MCF 10A (cell line): ENCODE measurements around the gene ZSWIM7. TPM values are rescaled to one million over a fixed set of nuclear protein-coding genes. Genes with fewer than 3 reads are reported as not detected.

Experiments used
- BruUV-seq: library from RNA; stranded (reverse); fragments of 400-500 nt; replicated peaks from 2 replicates; lab custom pipeline; 2021; lab: Mats Ljungman, UMichigan
- CTCF ChIA-PET: fragments of 300-600 bp; sonication (Branson Sonifier 250); formaldehyde crosslinking; extraction: SDS; loops from one replicate; lab custom pipeline; 2021; ENCODE audit warnings: antibody characterized with exemption, inconsistent platforms; lab: Yijun Ruan, JAX
- POLR2A ChIA-PET: fragments of 300-600, 350-650 bp; sonication (Branson Sonifier 250); formaldehyde crosslinking; extraction: SDS; loops from one replicate; lab custom pipeline; 2020; ENCODE audit warnings: antibody characterized with exemption, inconsistent platforms; lab: Yijun Ruan, JAX
- DNase-seq: peaks from one replicate; pipeline ENCODE4 v3.0.0-alpha.2; 2018; ENCODE audit not compliant: unreplicated experiment
- H3K27ac Mint-ChIP-seq: one replicate; pipeline ENCODE4 v1.8.0; 2022; ENCODE audit warnings: mild to moderate bottlenecking, low read depth, mixed read lengths; ENCODE audit not compliant: unreplicated experiment
- H3K27me3 Mint-ChIP-seq: one replicate; pipeline ENCODE4 v1.8.0; 2022; ENCODE audit warnings: mixed read lengths; ENCODE audit not compliant: insufficient read depth, unreplicated experiment
- H3K36me3 Mint-ChIP-seq: one replicate; pipeline ENCODE4 v1.8.0; 2022; ENCODE audit warnings: mild to moderate bottlenecking, moderate library complexity, mixed read lengths; ENCODE audit not compliant: insufficient read depth, unreplicated experiment
- H3K4me1 Mint-ChIP-seq: one replicate; pipeline ENCODE4 v1.8.0; 2022; ENCODE audit warnings: mixed read lengths; ENCODE audit not compliant: insufficient read depth, unreplicated experiment
- H3K4me3 Mint-ChIP-seq: one replicate; pipeline ENCODE4 v1.8.0; 2022; ENCODE audit warnings: mild to moderate bottlenecking, moderate library complexity, mixed read lengths; ENCODE audit not compliant: unreplicated experiment
- H3K9me3 Mint-ChIP-seq: one replicate; pipeline ENCODE4 v1.8.0; 2022; ENCODE audit warnings: mixed read lengths; ENCODE audit not compliant: unreplicated experiment
- intact Hi-C: fragments of 100-400 bp; cut with micrococcal nuclease; formaldehyde crosslinking; loops from 2 replicates; pipeline ENCODE4 v1.14.1; 2022
- total RNA-seq: library from RNA; stranded (reverse); gene quantifications from 2 replicates; pipeline ENCODE4 v1.2.3, GENCODE V29; 2022
- TF ChIP-seq, protein P1 (sequence below): fragments of 200-600 bp; IDR thresholded peaks from one replicate; pipeline ENCODE4 v1.8.0; 2022; ENCODE audit warnings: antibody characterized with exemption, mild to moderate bottlenecking; ENCODE audit not compliant: unreplicated experiment

ZSWIM7 gene
- total RNA-seq, 1 experiment from 2014 or later = 44.1 TPM

DNA sequence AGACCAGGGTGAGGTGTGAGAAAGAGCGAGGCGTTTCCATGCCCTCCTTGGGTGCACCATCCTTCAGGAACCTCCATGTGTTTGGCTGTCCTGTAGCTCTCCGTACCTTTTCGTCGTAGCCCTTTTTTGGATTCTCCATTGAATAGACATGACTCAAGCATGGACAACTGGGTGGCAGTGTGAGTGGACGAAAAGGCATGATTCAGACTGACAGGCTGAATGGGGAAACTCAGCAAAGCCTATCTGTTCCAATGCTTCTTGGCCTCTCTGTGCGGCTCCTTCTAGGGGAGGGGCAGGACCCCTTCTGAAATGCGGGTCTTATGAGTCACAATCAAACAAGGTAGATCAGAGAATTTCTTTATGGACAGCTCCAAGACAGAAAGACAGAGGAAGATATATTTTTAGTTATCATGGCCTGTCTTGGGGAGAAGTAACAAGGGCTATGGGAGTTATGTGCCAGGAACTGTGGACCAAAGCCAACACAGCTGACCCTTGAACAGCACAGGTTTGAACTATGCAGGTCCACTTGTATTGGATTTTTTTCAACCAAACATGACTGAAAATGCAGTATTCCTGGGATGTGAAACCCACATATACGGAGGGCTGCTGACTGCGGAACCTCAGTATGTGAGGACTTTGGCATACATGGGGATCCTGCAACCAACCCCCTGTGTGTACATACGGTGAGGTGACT, 31.7 kb downstream of the ZSWIM7 start:
- BruUV-seq = no TSS peak
- peaks cover 33% of the 10 kb centered on the region for H3K4me1 Mint-ChIP-seq
- CTCF ChIA-PET = no interaction called here

DNA sequence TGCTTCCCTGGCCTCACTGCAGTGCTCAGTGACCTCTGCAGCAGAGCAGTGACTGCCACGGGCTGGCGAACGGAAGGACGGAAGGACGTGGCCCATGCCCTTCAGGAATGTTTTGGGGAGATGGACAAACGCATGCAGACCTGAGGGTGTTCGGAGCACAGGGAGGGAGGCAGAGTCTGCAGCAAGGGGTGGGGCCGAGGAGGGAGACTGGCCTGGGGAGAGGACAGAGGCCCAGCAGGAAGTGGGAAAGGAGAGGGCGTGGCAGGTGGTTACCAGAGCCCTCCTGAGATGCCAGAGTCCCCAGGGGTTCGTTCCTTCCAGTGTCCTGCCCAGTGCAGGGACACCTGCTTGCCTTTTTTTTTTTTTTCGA, 32.6 kb downstream of the ZSWIM7 start:
- Mint-ChIP-seq H3K27ac (peak overlapping the region; percentile 27), H3K9me3 (no peaks in the 10 kb centered on the region), H3K36me3 (peaks cover 12% of the 10 kb centered on the region), H3K4me3 (peak overlapping the region; percentile 50), H3K27me3 (no peaks in the 10 kb centered on the region), H3K4me1 (peaks cover 33% of the 10 kb centered on the region)
- ChIA-PET POLR2A (interaction anchor here (0.8 to 5.3 kb wide), 4 partner anchors 14 to 317 kb away, joined by 3 to 51 read pairs (median 4); partner anchors contain the start of genes ADORA2B, TTC19 and ZSWIM7), CTCF (no interaction called here)
- intact Hi-C loops = no loop called here
- TF ChIP-seq, protein P1, sequence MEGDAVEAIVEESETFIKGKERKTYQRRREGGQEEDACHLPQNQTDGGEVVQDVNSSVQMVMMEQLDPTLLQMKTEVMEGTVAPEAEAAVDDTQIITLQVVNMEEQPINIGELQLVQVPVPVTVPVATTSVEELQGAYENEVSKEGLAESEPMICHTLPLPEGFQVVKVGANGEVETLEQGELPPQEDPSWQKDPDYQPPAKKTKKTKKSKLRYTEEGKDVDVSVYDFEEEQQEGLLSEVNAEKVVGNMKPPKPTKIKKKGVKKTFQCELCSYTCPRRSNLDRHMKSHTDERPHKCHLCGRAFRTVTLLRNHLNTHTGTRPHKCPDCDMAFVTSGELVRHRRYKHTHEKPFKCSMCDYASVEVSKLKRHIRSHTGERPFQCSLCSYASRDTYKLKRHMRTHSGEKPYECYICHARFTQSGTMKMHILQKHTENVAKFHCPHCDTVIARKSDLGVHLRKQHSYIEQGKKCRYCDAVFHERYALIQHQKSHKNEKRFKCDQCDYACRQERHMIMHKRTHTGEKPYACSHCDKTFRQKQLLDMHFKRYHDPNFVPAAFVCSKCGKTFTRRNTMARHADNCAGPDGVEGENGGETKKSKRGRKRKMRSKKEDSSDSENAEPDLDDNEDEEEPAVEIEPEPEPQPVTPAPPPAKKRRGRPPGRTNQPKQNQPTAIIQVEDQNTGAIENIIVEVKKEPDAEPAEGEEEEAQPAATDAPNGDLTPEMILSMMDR = no peak
- BruUV-seq = no TSS peak
- DNase-seq = peak; percentile 49

More for the DNA sequence above, 31.7 kb downstream of the ZSWIM7 start:
- POLR2A ChIA-PET = interaction anchor here (0.6 to 1.3 kb wide), 2 partner anchors 27 to 30 kb away, joined by 3 to 4 read pairs; no protein-coding TSS in a partner anchor
- no peak for DNase-seq
- intact Hi-C loops = no loop called here
- Mint-ChIP-seq H3K4me3 (no peak overlapping the region), H3K9me3 (no peaks in the 10 kb centered on the region), H3K36me3 (peaks cover 12% of the 10 kb centered on the region), H3K27me3 (no peaks in the 10 kb centered on the region), H3K27ac (no peak overlapping the region)
- TF ChIP-seq, protein P1 = no peak

DNA sequence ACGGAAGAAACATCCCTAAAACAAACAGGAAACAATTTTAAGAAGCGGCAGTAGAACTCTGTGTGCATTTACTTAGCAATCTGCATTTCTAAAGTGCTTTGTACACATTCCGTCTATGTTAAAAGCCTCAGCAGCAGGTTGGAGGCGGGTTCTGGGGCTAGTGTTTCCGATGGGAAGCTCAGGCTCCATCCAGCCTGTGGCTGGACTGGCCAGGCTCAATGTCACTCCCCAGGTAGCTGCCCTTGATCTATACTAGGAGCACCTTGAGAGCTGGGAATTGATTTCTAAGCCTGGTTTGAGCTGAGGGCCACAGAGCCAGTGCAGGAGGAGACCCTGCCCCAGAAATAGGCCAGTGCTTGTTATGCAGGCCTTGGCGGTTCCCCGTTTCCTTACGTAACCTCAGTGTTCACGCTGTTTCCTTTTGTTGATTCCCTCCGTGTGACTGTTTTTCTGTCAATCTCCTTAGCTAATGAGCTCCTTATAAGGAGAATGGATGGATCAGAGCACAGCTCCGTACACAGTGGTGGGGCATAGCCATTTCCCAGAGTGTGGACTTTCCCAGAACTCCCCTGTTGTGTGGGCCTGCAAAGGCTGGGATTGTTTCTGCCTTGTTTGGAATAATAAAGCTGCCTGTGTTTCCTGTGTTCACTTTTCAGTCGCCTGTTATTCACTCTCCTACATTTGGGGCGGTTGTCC, 33.2 kb downstream of the ZSWIM7 start:
- BruUV-seq = no TSS peak
- ChIA-PET POLR2A (interaction anchor here (0.8 to 5.3 kb wide), 5 partner anchors 13 to 316 kb away, joined by 3 to 51 read pairs (median 4); partner anchors contain the start of genes ADORA2B, TTC19 and ZSWIM7), CTCF (interaction anchor here (1.0 kb wide), 1 partner anchor 16 kb away, joined by 4 read pairs; no protein-coding TSS in a partner anchor)
- DNase-seq = peak; percentile 47
- H3K27ac Mint-ChIP-seq = peak overlapping the region; percentile 27
- no peaks in the 10 kb centered on the region for H3K9me3 Mint-ChIP-seq
- H3K4me3 Mint-ChIP-seq = peak overlapping the region; percentile 50
- TF ChIP-seq, protein P1 = no peak
- peaks cover 12% of the 10 kb centered on the region for H3K36me3 Mint-ChIP-seq
- intact Hi-C loops = no loop called here
- H3K27me3 Mint-ChIP-seq = no peaks in the 10 kb centered on the region
- peaks cover 33% of the 10 kb centered on the region for H3K4me1 Mint-ChIP-seq

DNA sequence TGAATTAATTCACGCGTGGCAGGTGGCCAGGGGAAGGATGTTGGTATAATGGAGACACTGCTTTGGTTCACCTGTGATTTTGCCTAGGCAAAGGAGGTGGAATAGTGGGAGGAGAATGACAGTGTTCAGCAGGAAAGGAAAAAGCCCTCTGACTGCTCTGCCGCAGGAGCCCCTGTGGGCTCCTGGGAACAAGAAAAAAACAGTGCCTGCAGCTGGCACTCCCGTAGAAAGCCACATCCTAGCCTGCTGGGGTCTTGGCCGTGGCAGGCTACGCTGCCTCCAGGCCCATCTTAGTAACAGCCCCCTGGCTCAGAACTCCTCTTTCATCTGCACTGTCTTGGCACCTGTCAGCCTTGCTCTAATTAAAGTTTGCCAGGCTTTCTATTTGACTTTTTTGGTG, 34.0 kb downstream of the ZSWIM7 start:
- intact Hi-C loops = no loop called here
- Mint-ChIP-seq H3K27me3 (no peaks in the 10 kb centered on the region), H3K4me1 (peaks cover 33% of the 10 kb centered on the region), H3K36me3 (peaks cover 12% of the 10 kb centered on the region), H3K4me3 (no peak overlapping the region), H3K9me3 (no peaks in the 10 kb centered on the region), H3K27ac (no peak overlapping the region)
- POLR2A ChIA-PET = interaction anchor here (1.1 to 5.3 kb wide), 4 partner anchors 9 to 316 kb away, joined by 3 to 51 read pairs (median 4); partner anchors contain the start of gene ADORA2B
- TF ChIP-seq, protein P1 = no peak
- CTCF ChIA-PET = interaction anchor here (1.0 kb wide), 1 partner anchor 16 kb away, joined by 4 read pairs; no protein-coding TSS in a partner anchor
- BruUV-seq = no TSS peak
- no peak for DNase-seq
